PC-9 (cell line): ENCODE results near the gene SUFU.

Experiments used
- EZH2 ChIP-seq: fragments of 200-600 bp; sonication (generic); IDR thresholded peaks from 2 replicates; pipeline ENCODE4 v1.8.0; 2017; ENCODE audit warnings: antibody characterized with exemption, low read depth
- TF ChIP-seq, protein P1 (sequence below): fragments of 200-600 bp; sonication (generic); conservative IDR thresholded peaks from 2 replicates; pipeline ENCODE4 v1.6.1; 2017; ENCODE audit warnings: mixed run types, antibody characterized with exemption, mild to moderate bottlenecking, moderate library complexity

DNA sequence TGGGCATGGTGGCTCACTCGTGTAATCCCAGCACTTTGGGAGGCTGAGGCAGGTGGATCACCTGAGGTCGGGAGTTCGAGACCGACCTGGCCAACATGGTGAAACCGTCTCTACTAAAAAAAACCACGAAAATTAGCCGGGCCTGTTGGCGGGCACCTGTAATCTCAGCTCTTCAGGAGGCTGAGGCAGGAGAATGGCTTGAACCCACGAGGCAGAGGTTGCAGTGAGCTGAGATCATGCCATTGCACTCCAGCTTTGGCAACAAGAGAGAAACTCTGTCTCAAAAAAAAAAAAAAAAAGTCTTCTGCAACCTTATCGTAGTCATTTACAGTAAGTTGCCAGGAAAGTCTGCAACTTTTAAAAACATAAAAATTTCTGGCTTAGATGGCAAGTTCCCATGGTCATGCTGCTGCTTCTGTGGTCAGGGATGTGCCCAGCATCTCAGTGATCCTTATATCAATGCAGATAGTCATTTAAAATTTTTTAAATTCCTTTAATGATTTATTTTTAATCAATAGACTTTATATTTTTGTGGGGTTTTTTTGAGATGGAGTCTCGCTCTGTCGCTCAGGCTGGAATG lies 15.6 kb downstream of the SUFU start:
- TF ChIP-seq, protein P1, sequence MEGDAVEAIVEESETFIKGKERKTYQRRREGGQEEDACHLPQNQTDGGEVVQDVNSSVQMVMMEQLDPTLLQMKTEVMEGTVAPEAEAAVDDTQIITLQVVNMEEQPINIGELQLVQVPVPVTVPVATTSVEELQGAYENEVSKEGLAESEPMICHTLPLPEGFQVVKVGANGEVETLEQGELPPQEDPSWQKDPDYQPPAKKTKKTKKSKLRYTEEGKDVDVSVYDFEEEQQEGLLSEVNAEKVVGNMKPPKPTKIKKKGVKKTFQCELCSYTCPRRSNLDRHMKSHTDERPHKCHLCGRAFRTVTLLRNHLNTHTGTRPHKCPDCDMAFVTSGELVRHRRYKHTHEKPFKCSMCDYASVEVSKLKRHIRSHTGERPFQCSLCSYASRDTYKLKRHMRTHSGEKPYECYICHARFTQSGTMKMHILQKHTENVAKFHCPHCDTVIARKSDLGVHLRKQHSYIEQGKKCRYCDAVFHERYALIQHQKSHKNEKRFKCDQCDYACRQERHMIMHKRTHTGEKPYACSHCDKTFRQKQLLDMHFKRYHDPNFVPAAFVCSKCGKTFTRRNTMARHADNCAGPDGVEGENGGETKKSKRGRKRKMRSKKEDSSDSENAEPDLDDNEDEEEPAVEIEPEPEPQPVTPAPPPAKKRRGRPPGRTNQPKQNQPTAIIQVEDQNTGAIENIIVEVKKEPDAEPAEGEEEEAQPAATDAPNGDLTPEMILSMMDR, result no peak
- no peak for TF ChIP-seq EZH2
